SKM-1 (cell line): Measurements from ENCODE around the gene EDN2.

Experiments used
- DNase-seq: peaks from one replicate; lab custom pipeline; 2025; ENCODE audit not compliant: unreplicated experiment; lab: John Stamatoyannopoulos, UW

The EDN2 gene

DNA sequence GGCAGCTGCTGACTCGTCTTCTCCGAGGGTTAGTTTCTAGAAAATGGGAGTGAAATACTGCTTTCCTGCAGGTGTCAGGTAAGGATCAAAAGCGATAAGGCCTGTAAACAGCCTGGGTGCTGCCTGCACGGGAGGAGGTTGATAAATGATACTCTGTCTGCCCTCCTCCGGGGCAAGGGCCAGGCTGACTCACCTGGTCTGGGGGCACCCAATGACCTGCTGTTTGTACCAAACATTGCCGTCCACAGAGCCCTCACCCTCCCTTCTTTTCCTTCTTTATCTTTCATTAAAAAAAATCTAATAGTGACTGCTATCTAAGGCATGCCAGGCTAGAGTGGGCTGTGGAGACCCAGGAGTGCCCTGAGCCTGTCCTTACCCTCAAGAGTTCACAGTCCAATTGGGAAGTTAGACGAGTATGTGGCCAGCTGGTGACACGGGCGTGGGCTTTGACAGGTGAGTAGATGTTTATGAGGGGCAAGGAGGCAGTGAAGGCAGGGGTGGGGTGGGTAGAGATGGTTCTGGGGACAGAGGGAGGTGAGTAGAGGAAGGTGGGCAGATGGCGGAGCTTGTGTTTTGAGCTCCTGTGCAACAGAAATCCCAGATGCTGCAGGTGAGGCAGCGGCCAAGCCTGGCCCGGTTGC, 16.2 kb downstream of the EDN2 start:
- DNase-seq: no peak

DNA sequence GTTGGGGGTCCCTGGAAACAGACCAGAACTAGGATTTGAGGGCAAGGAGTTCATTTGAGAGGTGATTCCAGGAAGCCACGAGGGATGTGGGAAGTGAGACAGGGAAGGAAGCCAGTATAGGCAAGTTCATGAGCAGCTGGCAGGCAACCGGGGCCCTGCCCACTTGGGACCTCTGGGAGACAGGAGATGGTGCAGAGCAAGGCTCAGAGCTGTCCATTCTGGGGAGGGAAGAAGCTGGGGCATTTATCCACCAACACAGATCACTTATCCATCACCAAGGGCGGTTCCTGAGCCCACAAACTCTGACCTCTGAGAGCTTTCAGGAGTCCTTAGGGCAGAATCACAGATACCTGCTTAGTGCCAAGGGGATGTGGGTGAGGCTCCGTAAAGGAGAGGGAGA, 16.8 kb downstream of the EDN2 start:
- no peak for DNase-seq

- DNase-seq: no peak
These were observed 18.3 kb downstream of the EDN2 start for GRCh38 chr1:41466146-41466545.

DNA sequence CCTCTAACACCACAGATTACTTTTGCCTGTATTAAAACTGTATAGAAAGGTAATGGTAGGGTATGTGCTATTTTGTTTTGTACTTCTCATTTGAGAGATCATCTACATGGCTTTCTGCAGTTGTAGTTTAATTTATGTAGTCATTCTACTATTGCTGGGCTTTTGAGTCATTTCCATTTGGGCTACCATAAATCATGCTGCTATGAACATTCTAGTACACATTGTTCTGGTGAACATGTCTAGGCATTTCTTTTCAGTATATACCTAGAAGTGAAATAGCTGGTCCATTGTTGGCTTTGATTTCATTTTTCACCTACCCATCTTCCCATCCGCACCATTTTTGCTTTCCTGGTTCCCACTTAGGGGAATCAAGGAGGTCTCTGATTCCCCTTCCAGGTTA, 18.7 kb downstream of the EDN2 start:
- DNase-seq: no peak

DNA sequence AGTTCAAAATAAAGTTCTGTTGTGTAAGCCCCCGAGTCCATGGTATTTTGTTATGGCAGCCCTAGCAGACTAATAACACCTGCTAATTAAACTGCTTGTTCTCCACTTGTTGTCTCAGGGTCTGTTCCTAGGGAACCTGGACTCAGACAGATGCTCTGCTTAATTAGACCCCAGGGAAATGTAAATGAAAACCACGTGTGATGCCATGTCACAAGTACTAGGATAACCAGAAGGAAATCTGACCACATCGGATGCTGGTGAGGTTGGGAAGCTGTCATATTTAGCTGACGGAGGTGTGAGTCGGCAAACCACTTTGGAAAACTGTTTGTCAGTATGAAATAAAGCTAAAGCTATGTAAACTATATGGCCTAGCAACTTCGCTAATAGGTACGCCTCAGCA, 19.6 kb downstream of the EDN2 start:
- DNase-seq: no peak

GRCh38 chr1:41463516-41463915, 21.0 kb downstream of the EDN2 start:
- DNase-seq: no peak

DNA sequence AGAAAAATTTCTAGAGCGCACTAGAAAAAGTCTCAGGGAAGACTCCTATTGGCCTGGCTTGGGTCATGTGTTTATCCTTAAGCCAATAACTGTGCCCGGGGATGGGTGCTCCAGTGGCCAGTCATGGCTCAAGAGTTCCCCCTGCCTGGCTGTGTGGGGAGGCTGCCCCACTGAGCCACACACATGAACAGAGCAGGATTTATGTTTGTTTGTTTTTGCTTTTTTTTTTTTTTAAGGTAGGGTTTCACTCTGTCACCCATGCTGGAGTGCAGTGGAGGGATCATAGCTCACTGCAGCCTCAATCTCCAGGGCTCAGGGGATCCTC, 21.8 kb downstream of the EDN2 start:
- no peak for DNase-seq

- DNase-seq: no peak
These were observed 22.4 kb downstream of the EDN2 start for GRCh38 chr1:41461790-41462679.

GRCh38 chr1:41456847-41457540, 27.5 kb downstream of the EDN2 start:
- DNase-seq: no peak

DNA sequence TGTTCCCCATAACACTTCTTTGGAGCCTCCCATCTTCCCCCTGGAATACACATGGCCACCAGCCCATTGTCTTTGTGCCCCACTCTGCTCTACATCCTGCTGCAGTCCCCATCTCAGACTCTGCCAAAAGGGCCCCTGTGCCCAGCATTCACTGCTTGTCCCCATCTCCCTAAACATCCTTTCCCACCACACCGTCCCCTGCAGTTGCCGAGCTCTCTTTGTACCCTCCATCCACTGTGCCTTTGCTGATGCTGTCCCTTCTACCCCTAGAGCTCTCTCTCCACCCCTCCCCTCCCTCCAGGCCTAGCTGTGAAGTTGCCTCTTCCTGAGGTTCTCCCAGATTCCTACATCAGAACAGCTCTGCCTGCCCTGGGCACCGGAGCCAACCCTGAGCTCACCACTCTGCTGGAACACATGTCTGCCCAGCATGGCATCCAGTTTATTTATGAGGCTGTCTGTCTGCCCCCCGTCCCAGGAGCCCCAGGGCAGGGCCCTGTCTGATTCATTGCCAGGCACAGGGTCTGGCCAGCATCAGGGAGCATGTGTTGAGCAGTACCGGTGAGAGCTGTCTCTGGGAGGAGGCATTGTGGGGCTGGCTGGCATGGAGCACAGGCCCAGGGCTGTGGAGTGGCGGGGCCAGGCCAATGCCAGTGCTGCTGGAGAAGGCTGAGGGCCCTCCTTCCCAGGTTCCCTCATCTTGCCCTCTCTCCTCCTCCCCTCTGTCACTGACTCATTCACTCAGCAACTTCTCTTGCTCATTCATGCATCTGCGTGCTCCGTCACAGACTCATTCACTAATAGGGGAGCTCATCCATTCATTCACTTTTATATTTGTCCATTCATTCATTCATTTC, 28.8 kb downstream of the EDN2 start:
- DNase-seq: no peak

- no peak for DNase-seq
These were observed 30.1 kb downstream of the EDN2 start for GRCh38 chr1:41454406-41454805.

DNA sequence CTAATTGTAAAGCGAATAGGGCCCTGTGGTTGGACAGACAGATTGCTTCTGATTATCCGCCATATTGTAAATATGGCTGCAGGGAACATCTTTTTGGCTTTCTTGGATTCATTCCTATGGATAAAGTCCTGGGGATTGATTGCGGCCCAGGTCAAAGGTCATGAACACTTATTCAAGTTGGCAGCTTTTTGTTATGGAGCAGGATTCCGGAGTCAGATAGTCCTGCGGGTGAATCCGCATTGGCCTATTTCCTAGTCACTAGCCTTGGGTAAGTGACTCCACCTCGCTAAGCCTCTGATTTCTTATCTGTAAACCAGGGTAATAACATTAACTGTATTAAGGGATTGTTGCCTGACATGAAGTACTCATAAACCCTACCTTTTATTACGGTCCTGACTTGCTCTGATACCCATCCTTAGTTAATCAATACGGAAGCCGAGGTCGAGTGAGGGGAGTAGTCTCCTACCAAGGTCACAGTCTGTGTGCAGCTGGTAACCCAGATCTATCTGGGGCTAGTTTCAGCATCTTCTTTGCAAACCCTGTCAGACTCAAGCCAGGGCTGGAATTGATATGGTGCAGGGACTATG, 31.7 kb downstream of the EDN2 start:
- DNase-seq: no peak

DNA sequence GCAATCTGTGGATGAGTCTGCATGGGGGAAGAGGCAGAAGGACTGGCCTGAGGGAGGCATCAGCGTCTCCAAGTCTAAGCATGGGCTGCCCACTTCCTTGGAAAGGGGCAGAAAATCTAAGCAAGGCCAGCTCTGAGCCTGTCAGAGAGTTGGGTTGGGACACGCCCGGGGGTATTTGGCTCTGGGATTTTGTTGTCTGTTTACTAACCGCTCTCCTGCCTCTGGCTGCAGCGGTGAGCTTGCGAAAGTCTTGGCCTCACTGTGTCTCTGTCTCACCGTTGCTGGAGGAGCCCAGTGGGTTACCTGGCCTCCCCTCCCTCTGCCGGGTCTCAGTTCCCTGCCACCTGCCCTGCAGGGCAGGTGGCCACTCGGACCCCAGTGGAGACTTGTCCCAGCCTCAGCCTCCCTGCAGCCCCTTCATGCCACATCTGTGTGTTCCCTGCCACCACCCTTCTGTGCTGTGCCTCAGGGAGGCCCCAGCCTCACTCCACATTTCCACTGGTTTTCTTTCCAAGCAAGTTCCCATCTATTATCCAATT, 33.7 kb downstream of the EDN2 start:
- no peak for DNase-seq

GRCh38 chr1:41449326-41449921, 35.1 kb downstream of the EDN2 start:
- DNase-seq: no peak

GRCh38 chr1:41448821-41449220, 35.7 kb downstream of the EDN2 start:
- DNase-seq: no peak

- no peak for DNase-seq
These were observed 36.3 kb downstream of the EDN2 start for GRCh38 chr1:41447995-41448770.

- no peak for DNase-seq
These were observed 37.5 kb downstream of the EDN2 start for GRCh38 chr1:41446851-41447610.

DNA sequence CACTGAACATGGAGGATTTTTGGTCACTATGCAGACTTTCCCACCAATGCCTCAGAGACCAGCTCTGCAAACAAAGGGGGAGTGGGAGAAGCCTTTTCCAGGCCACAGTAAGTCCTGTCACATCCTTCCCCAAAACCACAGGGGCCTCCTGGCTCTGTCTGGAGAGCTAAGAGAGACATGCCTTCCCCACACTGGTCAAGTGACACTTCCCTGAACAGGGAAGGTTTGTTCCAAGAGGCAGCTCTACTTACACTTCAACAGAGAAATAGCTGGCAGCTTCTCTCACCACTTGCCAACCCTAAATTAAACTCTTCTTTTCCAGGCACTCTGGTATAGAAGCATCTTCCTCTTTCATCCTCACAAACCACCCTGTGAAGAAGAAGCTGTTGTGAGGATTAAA, 39.7 kb downstream of the EDN2 start:
- DNase-seq: no peak

GRCh38 chr1:41444246-41444645, 40.2 kb downstream of the EDN2 start:
- DNase-seq: no peak
